HepG2 (cell line): Measurements from ENCODE around the gene TOR4A. TPM values are rescaled to one million over a fixed set of nuclear protein-coding genes. Genes with fewer than 3 reads are reported as not detected.

Experiments
- GABPA ChIP-seq, 2 experiments: IDR thresholded peaks; 2 replicates each; pipeline ENCODE4 v1.6.1; 2011 to 2016; ENCODE audit warnings: low read depth in 2 of 2, low read length in 1 of 2, missing biosample characterization in 1 of 2, missing genetic modification characterization in 1 of 2
- GATAD2A ChIP-seq: IDR thresholded peaks from 2 replicates; pipeline ENCODE4 v1.6.1; 2016
- KLF6 ChIP-seq: IDR thresholded peaks from 2 replicates; pipeline ENCODE4 v1.8.0; 2016; ENCODE audit warnings: missing biosample characterization, missing genetic modification reagents
- MLLT10 ChIP-seq: sonication (generic); formaldehyde crosslinking; IDR thresholded peaks from 2 replicates; pipeline ENCODE4 v1.4.0; 2020; ENCODE audit warnings: missing genetic modification reagents
- MXI1 ChIP-seq: IDR thresholded peaks from 3 replicates; pipeline ENCODE4 v1.6.1; 2012; ENCODE audit warnings: low read depth, low read length, inconsistent platforms, borderline replicate concordance
- PLRG1 ChIP-seq: fragments of 450-650 bp; conservative IDR thresholded peaks from 2 replicates; pipeline ENCODE4 v1.6.1; 2016
- RBM39 ChIP-seq: fragments of 200-400 bp; formaldehyde crosslinking; IDR thresholded peaks from one replicate; pipeline ENCODE4 v1.6.1; 2018; ENCODE audit warnings: antibody characterized with exemption, mild to moderate bottlenecking, low read depth, low read length; ENCODE audit not compliant: poor library complexity, severe bottlenecking
- RFX1 ChIP-seq: fragments of 450-650 bp; IDR thresholded peaks from 2 replicates; pipeline ENCODE4 v1.6.1; 2017
- THAP11 ChIP-seq: IDR thresholded peaks from 2 replicates; pipeline ENCODE4 v1.6.1; 2016; ENCODE audit warnings: missing biosample characterization, missing genetic modification reagents
- USF2 ChIP-seq, 2 experiments: sonication (generic) in 1 of 2; formaldehyde crosslinking in 1 of 2; IDR thresholded peaks; 2 replicates each; pipeline versions ENCODE4 v1.5.1 to v1.6.1; 2011 to 2020; ENCODE audit warnings: borderline replicate concordance in 1 of 2, low read depth in 1 of 2, low read length in 1 of 2, mild to moderate bottlenecking in 1 of 2, missing genetic modification reagents in 1 of 2, moderate library complexity in 1 of 2
- ZC3H13 ChIP-seq: sonication (generic); formaldehyde crosslinking; IDR thresholded peaks from 2 replicates; pipeline ENCODE4 v1.8.1; 2023; ENCODE audit warnings: mild to moderate bottlenecking, missing genetic modification reagents, moderate library complexity
- ZFP41 ChIP-seq: sonication (generic); formaldehyde crosslinking; IDR thresholded peaks from 2 replicates; pipeline ENCODE4 v1.4.0; 2020; ENCODE audit warnings: mild to moderate bottlenecking, missing genetic modification reagents, borderline replicate concordance
- ZNF160 ChIP-seq: sonication (generic); formaldehyde crosslinking; IDR thresholded peaks from 2 replicates; pipeline ENCODE4 v1.8.0; 2022; ENCODE audit warnings: mild to moderate bottlenecking, inconsistent platforms, missing genetic modification reagents
- ZNF235 ChIP-seq: sonication (generic); formaldehyde crosslinking; IDR thresholded peaks from 2 replicates; pipeline ENCODE4 v1.8.1; 2023; ENCODE audit warnings: mild to moderate bottlenecking, missing genetic modification reagents, borderline replicate concordance
- ZNF432 ChIP-seq: sonication (generic); formaldehyde crosslinking; IDR thresholded peaks from 2 replicates; pipeline ENCODE4 v1.5.0; 2020; ENCODE audit warnings: missing genetic modification reagents, mild to moderate bottlenecking, borderline replicate concordance
- ZNF577 ChIP-seq: sonication (generic); formaldehyde crosslinking; IDR thresholded peaks from 2 replicates; pipeline ENCODE4 v1.4.0; 2020; ENCODE audit warnings: mild to moderate bottlenecking, low read depth, missing genetic modification reagents, borderline replicate concordance
- ZNF746 ChIP-seq: sonication (generic); formaldehyde crosslinking; IDR thresholded peaks from 2 replicates; pipeline ENCODE4 v1.8.0; 2022; ENCODE audit warnings: mild to moderate bottlenecking, missing genetic modification reagents
- ZNF766 ChIP-seq: sonication (generic); formaldehyde crosslinking; IDR thresholded peaks from 2 replicates; pipeline ENCODE4 v1.5.0; 2020; ENCODE audit warnings: missing genetic modification reagents, borderline replicate concordance
- ZNF776 ChIP-seq: sonication (generic); formaldehyde crosslinking; IDR thresholded peaks from 2 replicates; pipeline ENCODE4 v1.4.0; 2020; ENCODE audit warnings: mild to moderate bottlenecking, missing genetic modification reagents
- polyA plus RNA-seq, 8 experiments: library from polyadenylated mRNA; depleted of rRNA in 3 of 8; stranded (reverse) in 7 of 8; unstranded in 1 of 8; fragments of >200 nt; fragmentation: Illumina TruSeq in 4 of 8; extraction: Trizol in 4 of 8; gene quantifications; 2 replicates each; pipeline versions ENCODE4 v1.2.1 to v1.2.3, GENCODE V29; 2011 to 2016; ENCODE audit warnings: low read depth in 4 of 8, missing spikeins in 1 of 8, mixed read lengths in 1 of 8; ENCODE audit not compliant: insufficient read depth in 1 of 8
- total RNA-seq, 5 experiments: library from RNA; depleted of rRNA; stranded (reverse); fragments of >200 nt; fragmentation: Illumina TruSeq; extraction: Trizol; gene quantifications; 2 replicates each; pipeline ENCODE4 v1.2.3, GENCODE V29; 2016; ENCODE audit warnings: low read depth in 1 of 5
- TF ChIP-seq, protein P1 (sequence below): IDR thresholded peaks from 2 replicates; pipeline ENCODE4 v1.6.1; 2016; ENCODE audit warnings: missing genetic modification reagents, missing compliant biosample characterization
- TF ChIP-seq, protein P2 (sequence below): sonication (generic); formaldehyde crosslinking; IDR thresholded peaks from 2 replicates; pipeline ENCODE4 v1.4.0; 2020; ENCODE audit warnings: mild to moderate bottlenecking, missing genetic modification reagents, borderline replicate concordance
- TF ChIP-seq, protein P3 (sequence below): sonication (generic); formaldehyde crosslinking; IDR thresholded peaks from 2 replicates; pipeline ENCODE4 v1.4.0; 2020; ENCODE audit warnings: missing genetic modification reagents

The TOR4A gene
- total and polyA plus RNA-seq, 2 of the 13 experiments (the other 11 are each of a cell fraction or from before 2014, with no cell fraction given) = 11.1 to 14.2 TPM

DNA sequence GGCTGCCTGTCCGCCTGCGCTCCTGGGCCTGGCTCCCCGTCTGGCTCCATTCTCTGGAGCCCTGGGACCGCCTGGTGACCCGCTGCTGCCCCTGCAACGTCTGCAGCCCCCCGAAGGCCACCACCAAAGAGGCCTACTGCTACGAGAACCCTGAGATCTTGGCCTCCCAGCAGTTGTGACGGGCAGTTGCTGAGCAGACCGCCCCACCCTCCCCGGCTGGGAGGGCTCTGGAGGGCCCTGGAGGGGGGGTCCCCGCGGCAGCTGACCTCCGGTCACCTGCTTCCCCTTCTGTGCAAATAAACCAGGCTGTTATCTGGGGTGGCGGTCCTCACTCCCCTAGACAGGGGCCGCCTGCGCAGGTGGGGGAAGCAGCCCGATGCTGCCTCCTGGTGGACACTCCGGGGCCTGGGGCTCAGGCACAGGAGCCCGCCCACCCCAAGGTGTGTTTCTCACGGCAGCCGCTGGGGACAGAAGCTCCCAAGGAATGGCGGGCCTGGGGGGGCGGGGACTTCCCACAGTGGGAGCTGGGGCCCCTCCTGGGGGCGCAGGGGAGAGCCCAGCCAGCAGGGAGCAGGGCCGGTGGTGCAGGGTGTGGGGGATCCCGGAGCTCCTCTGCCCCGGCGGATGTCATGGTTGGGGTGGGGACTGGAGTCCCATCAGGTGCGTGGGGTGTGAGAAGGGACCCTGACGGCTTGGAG, 41.1 kb upstream of the TOR4A start (continued):
- TF ChIP-seq, protein P1, sequence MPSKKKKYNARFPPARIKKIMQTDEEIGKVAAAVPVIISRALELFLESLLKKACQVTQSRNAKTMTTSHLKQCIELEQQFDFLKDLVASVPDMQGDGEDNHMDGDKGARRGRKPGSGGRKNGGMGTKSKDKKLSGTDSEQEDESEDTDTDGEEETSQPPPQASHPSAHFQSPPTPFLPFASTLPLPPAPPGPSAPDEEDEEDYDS (CRISPR knock-in tag) = no peak; the same call in 1 of the 2 replicates
- TF ChIP-seq RBM39 = peak; percentile 89
- TF ChIP-seq, protein P2, sequence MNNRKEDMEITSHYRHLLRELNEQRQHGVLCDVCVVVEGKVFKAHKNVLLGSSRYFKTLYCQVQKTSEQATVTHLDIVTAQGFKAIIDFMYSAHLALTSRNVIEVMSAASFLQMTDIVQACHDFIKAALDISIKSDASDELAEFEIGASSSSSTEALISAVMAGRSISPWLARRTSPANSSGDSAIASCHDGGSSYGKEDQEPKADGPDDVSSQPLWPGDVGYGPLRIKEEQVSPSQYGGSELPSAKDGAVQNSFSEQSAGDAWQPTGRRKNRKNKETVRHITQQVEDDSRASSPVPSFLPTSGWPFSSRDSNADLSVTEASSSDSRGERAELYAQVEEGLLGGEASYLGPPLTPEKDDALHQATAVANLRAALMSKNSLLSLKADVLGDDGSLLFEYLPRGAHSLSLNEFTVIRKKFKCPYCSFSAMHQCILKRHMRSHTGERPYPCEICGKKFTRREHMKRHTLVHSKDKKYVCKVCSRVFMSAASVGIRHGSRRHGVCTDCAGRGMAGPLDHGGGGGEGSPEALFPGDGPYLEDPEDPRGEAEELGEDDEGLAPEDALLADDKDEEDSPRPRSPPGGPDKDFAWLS (CRISPR knock-in tag) = no peak
- no peak for TF ChIP-seq PLRG1
- peak; percentile 79 for TF ChIP-seq GATAD2A
- no peak for TF ChIP-seq ZNF432 (CRISPR knock-in tag)
- TF ChIP-seq, protein P3, sequence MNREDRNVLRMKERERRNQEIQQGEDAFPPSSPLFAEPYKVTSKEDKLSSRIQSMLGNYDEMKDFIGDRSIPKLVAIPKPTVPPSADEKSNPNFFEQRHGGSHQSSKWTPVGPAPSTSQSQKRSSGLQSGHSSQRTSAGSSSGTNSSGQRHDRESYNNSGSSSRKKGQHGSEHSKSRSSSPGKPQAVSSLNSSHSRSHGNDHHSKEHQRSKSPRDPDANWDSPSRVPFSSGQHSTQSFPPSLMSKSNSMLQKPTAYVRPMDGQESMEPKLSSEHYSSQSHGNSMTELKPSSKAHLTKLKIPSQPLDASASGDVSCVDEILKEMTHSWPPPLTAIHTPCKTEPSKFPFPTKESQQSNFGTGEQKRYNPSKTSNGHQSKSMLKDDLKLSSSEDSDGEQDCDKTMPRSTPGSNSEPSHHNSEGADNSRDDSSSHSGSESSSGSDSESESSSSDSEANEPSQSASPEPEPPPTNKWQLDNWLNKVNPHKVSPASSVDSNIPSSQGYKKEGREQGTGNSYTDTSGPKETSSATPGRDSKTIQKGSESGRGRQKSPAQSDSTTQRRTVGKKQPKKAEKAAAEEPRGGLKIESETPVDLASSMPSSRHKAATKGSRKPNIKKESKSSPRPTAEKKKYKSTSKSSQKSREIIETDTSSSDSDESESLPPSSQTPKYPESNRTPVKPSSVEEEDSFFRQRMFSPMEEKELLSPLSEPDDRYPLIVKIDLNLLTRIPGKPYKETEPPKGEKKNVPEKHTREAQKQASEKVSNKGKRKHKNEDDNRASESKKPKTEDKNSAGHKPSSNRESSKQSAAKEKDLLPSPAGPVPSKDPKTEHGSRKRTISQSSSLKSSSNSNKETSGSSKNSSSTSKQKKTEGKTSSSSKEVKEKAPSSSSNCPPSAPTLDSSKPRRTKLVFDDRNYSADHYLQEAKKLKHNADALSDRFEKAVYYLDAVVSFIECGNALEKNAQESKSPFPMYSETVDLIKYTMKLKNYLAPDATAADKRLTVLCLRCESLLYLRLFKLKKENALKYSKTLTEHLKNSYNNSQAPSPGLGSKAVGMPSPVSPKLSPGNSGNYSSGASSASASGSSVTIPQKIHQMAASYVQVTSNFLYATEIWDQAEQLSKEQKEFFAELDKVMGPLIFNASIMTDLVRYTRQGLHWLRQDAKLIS (CRISPR knock-in tag) = no peak; the same call in 1 of the 2 replicates
- TF ChIP-seq ZNF776 = no peak; the same call in 1 of the 2 replicates
- TF ChIP-seq MLLT10 = no peak
- TF ChIP-seq ZNF160 = no peak
- TF ChIP-seq ZNF235 (CRISPR knock-in tag) = 0 out of 2 replicates have a peak, but pooled peaks have one; percentile 8
- peak; percentile 72 for TF ChIP-seq THAP11 (CRISPR knock-in tag)
- TF ChIP-seq KLF6 (CRISPR knock-in tag) = peak; percentile 37; the same call in 1 of the 2 replicates
- no peak for TF ChIP-seq USF2 (IDR thresholded peaks at IDR 0.05; ENCODE audit: low read depth, low read length)
- 0 out of 2 replicates have a peak, but pooled peaks have one; percentile 65 for TF ChIP-seq USF2 (CRISPR knock-in tag; IDR thresholded peaks at IDR 0.05; ENCODE audit: borderline replicate concordance)
- peak; percentile 73; the same call in 1 of the 3 replicates for TF ChIP-seq MXI1
- no peak for TF ChIP-seq RFX1
- TF ChIP-seq ZNF577 (CRISPR knock-in tag) = no peak
- TF ChIP-seq ZNF766 (CRISPR knock-in tag) = peak; percentile 93; the same call in 1 of the 2 replicates
- no peak for TF ChIP-seq ZFP41 (CRISPR knock-in tag)
- no peak for TF ChIP-seq GABPA (IDR thresholded peaks at IDR 0.05; ENCODE audit: low read depth, low read length)
- no peak for TF ChIP-seq GABPA (CRISPR knock-in tag; IDR thresholded peaks at IDR 0.05; ENCODE audit: low read depth)
- peak; percentile 91 for TF ChIP-seq ZC3H13 (CRISPR knock-in tag)
- peak; percentile 98 for TF ChIP-seq ZNF746 (CRISPR knock-in tag)
